Suprapubic skin (tissue), 3 donors: ENCODE data around the gene WWOX.

Experiments
- CTCF ChIP-seq, 2 donors: fragments of 200-600 bp in 1 of 2; fragments of 450-650 bp in 1 of 2; sonication (generic) in 1 of 2; IDR thresholded peaks; one replicate each; pipeline ENCODE4 v1.5.1; 2016 to 2019; ENCODE audit warnings: antibody characterized with exemption in 2 of 2, mild to moderate bottlenecking in 1 of 2, moderate library complexity in 1 of 2
- POLR2A ChIP-seq, 2 donors: fragments of 450-650 bp; IDR thresholded peaks; one replicate each; pipeline ENCODE4 v1.6.1; 2017; ENCODE audit warnings: antibody characterized with exemption in 2 of 2, mild to moderate bottlenecking in 2 of 2, moderate library complexity in 2 of 2

- no peak for TF ChIP-seq CTCF (IDR thresholded peaks at IDR 0.05)
- no peak for TF ChIP-seq POLR2A (IDR thresholded peaks at IDR 0.05)
These were observed 111.7 kb downstream of the WWOX start for GRCh38 chr16:78211020-78211599.
